ENCODE results near the gene DHX38. TPM values are rescaled to one million over a fixed set of nuclear protein-coding genes. Genes with fewer than 3 reads are reported as not detected.
"Not testable (repeated sequence)": the region's sequence is repeated elsewhere in the genome, so short reads cannot be mapped to it uniquely, and the experiment has no call there.

Gene DHX38
- total RNA-seq, 1 donor from 2014 or later = 31.6 TPM

DNA sequence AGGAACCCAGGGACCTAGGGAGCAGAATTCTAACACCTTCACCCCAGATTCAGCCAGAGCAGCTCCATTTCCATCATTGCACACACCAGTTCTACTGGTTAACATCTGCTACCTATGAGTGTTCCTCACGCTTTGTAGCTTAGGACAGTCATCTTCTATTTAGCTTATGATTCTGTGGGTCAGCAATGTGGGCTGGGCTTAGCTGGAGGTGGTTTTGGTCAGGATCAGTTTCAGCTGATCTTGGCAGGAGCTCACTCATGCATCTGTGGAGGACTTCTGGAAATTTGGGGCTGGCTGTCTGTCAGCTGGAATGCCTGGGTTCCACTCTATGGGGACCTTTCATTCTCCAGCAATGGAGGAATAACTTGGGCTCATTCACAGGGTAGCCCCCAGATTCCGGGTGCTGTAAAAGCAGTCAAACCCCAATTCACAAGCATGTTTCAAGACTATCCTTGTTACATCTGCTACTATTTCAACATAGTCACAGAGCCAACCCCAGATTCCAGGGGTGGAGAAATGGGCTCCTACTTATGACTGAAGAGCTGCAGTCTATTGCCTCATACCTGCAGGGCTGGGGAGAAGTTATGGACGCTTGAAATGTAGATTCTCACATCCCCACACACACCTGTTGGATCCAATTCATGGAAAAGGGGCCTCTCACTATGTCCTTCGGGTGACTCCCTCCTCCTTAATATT is 42.7 kb upstream of the DHX38 start:
- Histone ChIP-seq H3K9ac (no peak overlapping the region), H3K4me1 (no peaks in the 10 kb centered on the region), H3K9me3 (ENCODE audit: low read depth) (no peaks in the 10 kb centered on the region), H3K4me2 (no peak overlapping the region), H3K4me3 (no peak overlapping the region), H2AFZ (replicated peaks) (no peak overlapping the region), H4K20me1 (ENCODE audit: low read depth) (no peaks in the 10 kb centered on the region), H3K79me2 (ENCODE audit: low read depth) (no peaks in the 10 kb centered on the region), H3K27me3 (peaks cover 4% of the 10 kb centered on the region), H3F3A (ENCODE audit: low read depth) (no peaks in the 10 kb centered on the region), H3K36me3 (no peaks in the 10 kb centered on the region), H3K27ac (no peak overlapping the region)
- peaks cover 9% of the 10 kb centered on the region for H3K9me3 Mint-ChIP-seq
- no peaks in the 10 kb centered on the region for H3K36me3 Mint-ChIP-seq
- no peak overlapping the region for H3K27ac Mint-ChIP-seq
- no peak overlapping the region for H3K4me3 Mint-ChIP-seq
- H3K27me3 Mint-ChIP-seq (ENCODE audit: insufficient read depth, low read depth) = no peaks in the 10 kb centered on the region
- no peaks in the 10 kb centered on the region for H3K4me1 Mint-ChIP-seq
- TF ChIP-seq, protein P1, sequence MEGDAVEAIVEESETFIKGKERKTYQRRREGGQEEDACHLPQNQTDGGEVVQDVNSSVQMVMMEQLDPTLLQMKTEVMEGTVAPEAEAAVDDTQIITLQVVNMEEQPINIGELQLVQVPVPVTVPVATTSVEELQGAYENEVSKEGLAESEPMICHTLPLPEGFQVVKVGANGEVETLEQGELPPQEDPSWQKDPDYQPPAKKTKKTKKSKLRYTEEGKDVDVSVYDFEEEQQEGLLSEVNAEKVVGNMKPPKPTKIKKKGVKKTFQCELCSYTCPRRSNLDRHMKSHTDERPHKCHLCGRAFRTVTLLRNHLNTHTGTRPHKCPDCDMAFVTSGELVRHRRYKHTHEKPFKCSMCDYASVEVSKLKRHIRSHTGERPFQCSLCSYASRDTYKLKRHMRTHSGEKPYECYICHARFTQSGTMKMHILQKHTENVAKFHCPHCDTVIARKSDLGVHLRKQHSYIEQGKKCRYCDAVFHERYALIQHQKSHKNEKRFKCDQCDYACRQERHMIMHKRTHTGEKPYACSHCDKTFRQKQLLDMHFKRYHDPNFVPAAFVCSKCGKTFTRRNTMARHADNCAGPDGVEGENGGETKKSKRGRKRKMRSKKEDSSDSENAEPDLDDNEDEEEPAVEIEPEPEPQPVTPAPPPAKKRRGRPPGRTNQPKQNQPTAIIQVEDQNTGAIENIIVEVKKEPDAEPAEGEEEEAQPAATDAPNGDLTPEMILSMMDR (IDR thresholded peaks at IDR 0.05) = no peak
- no peak for TF ChIP-seq EZH2 (IDR thresholded peaks at IDR 0.05)
- TF ChIP-seq EZH2phosphoT487 (IDR thresholded peaks at IDR 0.05) = no peak
- DNase-seq (ENCODE audit: low spot score) = no peak

DNA sequence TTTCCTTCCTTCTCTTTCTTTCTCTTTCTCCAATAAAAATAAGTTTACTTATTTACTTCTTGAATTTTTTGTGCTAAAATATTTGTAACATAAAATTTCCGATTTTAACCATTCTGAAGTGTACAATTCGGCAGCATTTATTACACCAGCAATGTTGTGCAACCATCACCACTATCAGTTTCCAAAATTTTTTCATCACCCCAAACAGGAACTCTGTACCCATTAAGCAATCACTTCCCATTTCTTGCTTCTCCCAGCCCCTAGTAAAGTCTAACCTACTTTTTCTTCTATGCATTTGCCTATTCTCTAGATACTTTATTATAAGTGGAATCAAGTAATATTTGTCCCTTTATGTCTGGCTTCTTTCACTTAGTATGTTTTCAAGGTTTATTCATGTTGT is 41.8 kb upstream of the DHX38 start:
- no peaks in the 10 kb centered on the region for H3K9me3 ChIP-seq (ENCODE audit: low read depth)
- TF ChIP-seq EZH2 (IDR thresholded peaks at IDR 0.05) (no peak), EZH2phosphoT487 (IDR thresholded peaks at IDR 0.05) (no peak)
- TF ChIP-seq, protein P1 (IDR thresholded peaks at IDR 0.05) = no peak
- H3K79me2 ChIP-seq (ENCODE audit: low read depth) = no peaks in the 10 kb centered on the region
- H3K9ac ChIP-seq = no peak overlapping the region
- Mint-ChIP-seq H3K36me3 (no peaks in the 10 kb centered on the region), H3K9me3 (peaks cover 9% of the 10 kb centered on the region), H3K27ac (no peak overlapping the region), H3K4me3 (no peak overlapping the region), H3K4me1 (no peaks in the 10 kb centered on the region), H3K27me3 (ENCODE audit: insufficient read depth, low read depth) (no peaks in the 10 kb centered on the region)
- DNase-seq (ENCODE audit: low spot score) = no peak
- H3F3A ChIP-seq (ENCODE audit: low read depth) = no peaks in the 10 kb centered on the region
- H3K36me3 ChIP-seq = no peaks in the 10 kb centered on the region
- H3K4me3 ChIP-seq = no peak overlapping the region
- no peaks in the 10 kb centered on the region for H3K4me1 ChIP-seq
- no peak overlapping the region for H3K27ac ChIP-seq
- no peak overlapping the region for H3K4me2 ChIP-seq
- H4K20me1 ChIP-seq (ENCODE audit: low read depth) = no peaks in the 10 kb centered on the region
- peaks cover 4% of the 10 kb centered on the region for H3K27me3 ChIP-seq
- no peak overlapping the region for H2AFZ ChIP-seq (replicated peaks)

DNA sequence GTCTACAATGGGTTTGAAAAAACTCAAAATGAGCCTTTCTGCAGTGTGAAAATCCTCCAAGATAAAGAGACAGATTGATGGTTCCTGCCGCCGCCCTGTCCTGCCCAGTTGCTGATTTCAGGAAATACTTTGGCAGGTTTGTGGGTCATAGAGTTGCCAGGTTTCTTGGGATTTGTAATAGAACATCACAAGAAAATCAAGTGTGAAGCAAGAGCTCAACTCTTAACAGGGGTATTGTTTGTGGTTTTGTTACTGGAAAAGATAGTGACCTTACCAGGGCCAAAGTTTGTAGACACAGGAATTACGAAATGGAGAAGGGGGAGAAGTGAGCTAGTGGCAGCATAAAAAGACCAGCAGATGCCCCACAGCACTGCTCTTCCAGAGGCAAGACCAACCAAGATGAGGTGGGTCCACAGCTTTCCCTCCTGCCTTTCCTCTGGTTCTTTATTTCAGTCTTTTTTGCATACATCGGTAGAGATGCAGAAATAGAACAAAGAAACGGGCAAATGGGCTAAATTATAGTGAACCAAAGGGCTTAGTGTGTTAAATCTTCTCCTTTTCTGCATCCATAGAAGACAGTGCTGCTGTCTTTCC is 39.3 kb upstream of the DHX38 start, which contains the start of gene HP:
HP (plus strand) TSS at position 252 of the 594 bp plus-strand sequence; CDS start at position 400, 148 bp downstream.
- H3K9me3 ChIP-seq (ENCODE audit: low read depth); H3K27me3 ChIP-seq; H3K4me1 Mint-ChIP-seq; H2AFZ ChIP-seq (replicated peaks); H3F3A ChIP-seq (ENCODE audit: low read depth); H3K36me3 ChIP-seq; H3K27ac ChIP-seq; H3K36me3 Mint-ChIP-seq; H3K79me2 ChIP-seq (ENCODE audit: low read depth); H3K4me2 ChIP-seq; H3K27ac Mint-ChIP-seq; H3K4me3 Mint-ChIP-seq; H3K9ac ChIP-seq; H4K20me1 ChIP-seq (ENCODE audit: low read depth); DNase-seq (ENCODE audit: low spot score); H3K9me3 Mint-ChIP-seq; H3K4me3 ChIP-seq; H3K27me3 Mint-ChIP-seq (ENCODE audit: insufficient read depth, low read depth); H3K4me1 ChIP-seq: not testable (repeated sequence)

DNA sequence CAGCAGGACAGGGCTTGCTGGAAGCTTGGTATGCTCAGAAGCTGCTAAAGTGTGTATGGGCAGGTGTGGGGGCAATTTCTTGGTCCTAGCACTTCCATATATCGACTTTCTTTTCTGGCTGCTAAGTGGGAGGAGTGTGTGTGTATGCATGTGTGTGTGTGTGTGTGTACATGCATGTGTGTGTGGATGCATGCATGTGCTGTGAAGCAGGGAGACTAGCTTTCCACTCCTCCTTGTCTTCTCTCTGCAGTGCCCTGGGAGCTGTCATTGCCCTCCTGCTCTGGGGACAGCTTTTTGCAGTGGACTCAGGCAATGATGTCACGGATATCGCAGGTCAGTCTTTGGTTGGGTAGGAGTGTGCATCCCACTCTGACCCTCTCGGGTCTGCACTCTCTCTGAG is 37.7 kb upstream of the DHX38 start:
- no peak overlapping the region for H3K4me2 ChIP-seq
- Mint-ChIP-seq H3K4me1 (no peaks in the 10 kb centered on the region), H3K4me3 (no peak overlapping the region), H3K27me3 (ENCODE audit: insufficient read depth, low read depth) (peaks cover 3% of the 10 kb centered on the region), H3K36me3 (no peaks in the 10 kb centered on the region), H3K9me3 (no peaks in the 10 kb centered on the region), H3K27ac (no peak overlapping the region)
- H3K9me3 ChIP-seq (ENCODE audit: low read depth) = no peaks in the 10 kb centered on the region
- no peaks in the 10 kb centered on the region for H4K20me1 ChIP-seq (ENCODE audit: low read depth)
- no peak overlapping the region for H3K27ac ChIP-seq
- no peaks in the 10 kb centered on the region for H3K36me3 ChIP-seq
- H3K4me3 ChIP-seq = no peak overlapping the region
- H2AFZ ChIP-seq (replicated peaks) = no peak overlapping the region
- H3K4me1 ChIP-seq = no peaks in the 10 kb centered on the region
- no peaks in the 10 kb centered on the region for H3K79me2 ChIP-seq (ENCODE audit: low read depth)
- no peaks in the 10 kb centered on the region for H3F3A ChIP-seq (ENCODE audit: low read depth)
- DNase-seq (ENCODE audit: low spot score) = no peak
- H3K9ac ChIP-seq = no peak overlapping the region
- H3K27me3 ChIP-seq = peaks cover 4% of the 10 kb centered on the region
- TF ChIP-seq EZH2phosphoT487 (IDR thresholded peaks at IDR 0.05) (no peak), EZH2 (IDR thresholded peaks at IDR 0.05) (no peak)
- TF ChIP-seq, protein P1 (IDR thresholded peaks at IDR 0.05) = no peak

DNA sequence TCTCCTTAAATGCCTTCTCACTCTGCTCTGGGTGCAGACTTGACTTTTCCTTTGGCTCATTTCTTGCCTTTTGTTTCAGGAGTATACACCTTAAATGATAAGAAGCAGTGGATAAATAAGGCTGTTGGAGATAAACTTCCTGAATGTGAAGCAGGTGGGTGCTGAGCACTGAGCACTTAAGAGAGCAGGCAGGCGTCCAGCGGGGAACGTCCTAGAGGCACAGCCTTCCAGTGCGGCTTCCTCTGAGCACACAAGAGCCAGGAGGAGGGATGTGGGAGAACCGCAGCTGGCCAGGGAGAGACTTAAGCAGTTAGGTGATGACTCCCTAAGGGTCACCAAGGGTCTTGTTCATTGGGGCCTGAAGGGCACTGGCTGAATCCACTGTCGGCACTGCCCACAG is 36.3 kb upstream of the DHX38 start:
- not testable (repeated sequence) for H3K27ac Mint-ChIP-seq; H3K4me1 Mint-ChIP-seq; H3K9me3 Mint-ChIP-seq; H3K27ac ChIP-seq; H3K4me1 ChIP-seq; H3K4me3 ChIP-seq; H3K36me3 ChIP-seq; H3K4me3 Mint-ChIP-seq; H3K9me3 ChIP-seq (ENCODE audit: low read depth); H3K4me2 ChIP-seq; H3K27me3 ChIP-seq; H3K36me3 Mint-ChIP-seq; H3F3A ChIP-seq (ENCODE audit: low read depth); H3K79me2 ChIP-seq (ENCODE audit: low read depth); H2AFZ ChIP-seq (replicated peaks); DNase-seq (ENCODE audit: low spot score); H4K20me1 ChIP-seq (ENCODE audit: low read depth); H3K9ac ChIP-seq; H3K27me3 Mint-ChIP-seq (ENCODE audit: insufficient read depth, low read depth)

Data from neural progenitor cell (in vitro differentiated cells).